Body of pancreas (tissue), 4 donors: ENCODE data around the gene PI4K2A. TPM values are rescaled to one million over a fixed set of nuclear protein-coding genes. Genes with fewer than 3 reads are reported as not detected.

ENCODE experiments used
- ATAC-seq: fragments of 150-250 bp; one replicate; pipeline ENCODE4 v1.9.1; 2016
- DNase-seq, 4 donors: peaks; one replicate each; pipeline ENCODE4 v3.0.0-alpha.2; 2019
- H3K27ac ChIP-seq, 4 donors: fragments of 200-600 bp; sonication (generic); 1 replicate in 3 of 4; 2 replicates in 1 of 4; pipeline versions ENCODE4 v1.5.1 to v1.6.1; 2016 to 2019; ENCODE audit warnings: mild to moderate bottlenecking in 1 of 4, mixed read lengths in 1 of 4, moderate library complexity in 1 of 4
- H3K27me3 ChIP-seq, 2 donors: fragments of 200-600 bp; sonication (generic); one replicate each; pipeline ENCODE4 v1.6.0; 2016; ENCODE audit warnings: mild to moderate bottlenecking in 1 of 2
- H3K36me3 ChIP-seq, 2 donors: fragments of 200-600 bp; sonication (generic); replicated peaks in 1 of 2; 2 replicates each; pipeline ENCODE4 v1.5.1; 2016; ENCODE audit warnings: low read depth in 2 of 2; ENCODE audit not compliant: insufficient read depth in 1 of 2
- H3K4me1 ChIP-seq: fragments of 200-600 bp; sonication (generic); one replicate; pipeline ENCODE4 v1.6.0; 2016
- H3K4me3 ChIP-seq, 2 donors: fragments of 200-600 bp; sonication (generic); 1 replicate in 1 of 2; 2 replicates in 1 of 2; pipeline ENCODE4 v1.5.1; 2016 to 2019
- H3K9me3 ChIP-seq, 3 donors: fragments of 200-600 bp; sonication (generic); 1 replicate in 2 of 3; 2 replicates in 1 of 3; pipeline ENCODE4 v1.5.1; 2016
- CTCF ChIP-seq, 7 experiments: fragments of 450-650 bp in 4 of 7; fragments of 200-600 bp in 3 of 7; sonication (generic) in 3 of 7; IDR thresholded peaks; one replicate each; pipeline ENCODE4 v1.5.1; 2016 to 2019; ENCODE audit warnings: antibody characterized with exemption in 7 of 7
- POLR2A ChIP-seq, 3 donors: fragments of 450-650 bp; IDR thresholded peaks; one replicate each; pipeline ENCODE4 v1.6.1; 2016; ENCODE audit warnings: antibody characterized with exemption in 3 of 3, mild to moderate bottlenecking in 2 of 3
- WGBS, 2 donors: methylation state at CpG; one replicate each; pipeline ENCODE4 v1.1.5; 2017; 5-methylcytosine and 5-hydroxymethylcytosine counted together
- intact Hi-C: fragments of 100-400 bp; cut with DNase I; formaldehyde crosslinking; loops from one replicate; pipeline ENCODE4 v1.15.1; 2023
- total RNA-seq, 2 donors: library from RNA; depleted of rRNA; stranded (reverse); fragments of >200 nt; gene quantifications; one replicate each; pipeline ENCODE4 v1.1.0, GENCODE V29; 2016

The PI4K2A gene
- total RNA-seq, 2 donors from 2014 or later: 3.6 to 5.7 TPM

- no peaks in the 10 kb centered on the region for H3K27me3 ChIP-seq
- H3K27ac ChIP-seq: no peak overlapping the region
- ATAC-seq: no peak
- peaks cover 12% of the 10 kb centered on the region for H3K4me1 ChIP-seq
- H3K9me3 ChIP-seq: no peaks in the 10 kb centered on the region
- WGBS, 2 donors: 61 to 69% methylated on average over 3 of the region's 3 CpGs
- TF ChIP-seq POLR2A (IDR thresholded peaks at IDR 0.05): no peak
- intact Hi-C loops: no loop called here
- no peak overlapping the region for H3K4me3 ChIP-seq
- H3K36me3 ChIP-seq: no peaks in the 10 kb centered on the region
- DNase-seq: no peak
Measured at GRCh38 chr10:97628228-97628627, 12.2 kb upstream of the PI4K2A start.

DNA sequence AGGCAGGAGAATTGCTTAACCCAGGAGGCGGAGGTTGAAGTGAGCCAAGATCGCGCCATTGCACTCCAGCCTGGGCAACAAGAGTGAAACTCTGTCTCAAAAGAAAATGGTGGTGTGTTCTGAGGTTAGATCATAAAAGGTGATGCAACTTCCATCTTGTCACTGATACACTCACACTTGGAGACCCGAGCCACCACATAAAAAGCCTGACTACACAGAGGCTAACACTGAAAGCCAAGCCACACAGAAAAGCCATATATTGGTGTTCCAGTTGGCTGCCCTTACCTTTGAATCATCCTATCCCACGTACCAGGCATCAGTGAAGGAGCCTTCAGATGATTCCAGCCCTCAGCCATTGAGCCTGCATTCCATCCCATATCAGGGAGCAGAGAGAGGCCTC, 11.2 kb upstream of the PI4K2A start:
- intact Hi-C loops: no loop called here
- no peaks in the 10 kb centered on the region for H3K27me3 ChIP-seq
- no peaks in the 10 kb centered on the region for H3K36me3 ChIP-seq
- WGBS, 2 donors: 91 to 95% methylated on average over 5 of the region's 5 CpGs
- H3K4me1 ChIP-seq: peaks cover 11% of the 10 kb centered on the region
- TF ChIP-seq CTCF (IDR thresholded peaks at IDR 0.05): no peak
- TF ChIP-seq POLR2A (IDR thresholded peaks at IDR 0.05): no peak
- no peak overlapping the region for H3K4me3 ChIP-seq
- no peaks in the 10 kb centered on the region for H3K9me3 ChIP-seq
- ATAC-seq: no peak
- H3K27ac ChIP-seq: no peak overlapping the region
- DNase-seq: no peak

GRCh38 chr10:97631098-97631497, 9.4 kb upstream of the PI4K2A start:
- DNase-seq (no peak), ATAC-seq (no peak)
- H3K4me1 ChIP-seq: peaks cover 11% of the 10 kb centered on the region
- intact Hi-C loops: no loop called here
- no peak overlapping the region for H3K27ac ChIP-seq
- no peak overlapping the region for H3K4me3 ChIP-seq
- H3K27me3 ChIP-seq: no peaks in the 10 kb centered on the region
- no peaks in the 10 kb centered on the region for H3K36me3 ChIP-seq
- TF ChIP-seq POLR2A (IDR thresholded peaks at IDR 0.05) (no peak), CTCF (IDR thresholded peaks at IDR 0.05) (no peak)
- no peaks in the 10 kb centered on the region for H3K9me3 ChIP-seq

- H3K4me1 ChIP-seq: peaks cover 11% of the 10 kb centered on the region
- no peaks in the 10 kb centered on the region for H3K36me3 ChIP-seq
- TF ChIP-seq POLR2A (IDR thresholded peaks at IDR 0.05) (peak in 2 of 3 donors; percentile 53 to 59), CTCF (IDR thresholded peaks at IDR 0.05) (no peak)
- no peaks in the 10 kb centered on the region for H3K27me3 ChIP-seq
- DNase-seq (peak; percentile 94 to 96 (median 95)), ATAC-seq (peak; percentile 100)
- H3K4me3 ChIP-seq: peak within 1 kb of the TSS; percentile 38 to 91
- intact Hi-C loops: no loop called here
- no peaks in the 10 kb centered on the region for H3K9me3 ChIP-seq
- peak within 1 kb of the TSS; percentile 52 to 71 (median 54) for H3K27ac ChIP-seq
- WGBS, 2 donors: 1 to 2% methylated on average over 36 to 62 of the region's 62 CpGs
Measured at GRCh38 chr10:97632949-97633884, 7.3 kb upstream of the PI4K2A start, which contains the start of gene MORN4. MORN4 (minus strand) TSS chr10:97633500; CDS start chr10:97619653, 13,847 bp downstream.

DNA sequence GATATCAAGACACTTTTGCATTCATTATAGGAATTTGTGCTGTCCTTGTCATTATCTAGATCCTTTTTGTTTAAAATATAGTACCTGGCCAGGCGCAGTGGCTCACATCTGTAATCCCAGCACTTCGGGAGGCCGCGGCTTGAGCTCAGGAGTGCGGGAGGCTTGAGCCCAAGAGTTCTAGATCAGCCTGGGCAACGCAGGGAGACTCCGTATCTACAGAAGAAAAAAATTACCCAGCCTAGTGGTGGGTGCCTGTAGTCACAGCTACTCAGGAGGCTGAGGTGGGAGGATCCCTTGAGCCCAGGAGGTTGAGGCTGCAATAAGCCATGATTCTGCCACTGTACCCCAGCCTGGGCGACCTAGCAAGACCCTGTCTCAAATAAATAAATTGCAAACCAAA, 6.5 kb upstream of the PI4K2A start:
- peaks cover 11% of the 10 kb centered on the region for H3K4me1 ChIP-seq
- no peaks in the 10 kb centered on the region for H3K27me3 ChIP-seq
- no peaks in the 10 kb centered on the region for H3K36me3 ChIP-seq
- 32 to 89% methylated on average over 1 to 8 of the region's 8 CpGs for WGBS, 2 donors
- TF ChIP-seq POLR2A (IDR thresholded peaks at IDR 0.05) (no peak), CTCF (IDR thresholded peaks at IDR 0.05) (peak in 3 of 7 experiments; percentile 29 to 44 (median 30))
- H3K4me3 ChIP-seq: peak overlapping the region; percentile 38 to 91
- peak; percentile 21 for ATAC-seq
- intact Hi-C loops: no loop called here
- peak; percentile 13 to 37 (median 19) for DNase-seq
- peak overlapping the region; percentile 52 to 71 (median 54) for H3K27ac ChIP-seq
- H3K9me3 ChIP-seq: no peaks in the 10 kb centered on the region
